HG03457 (cell line): ENCODE data around the gene ZNHIT1.

Experiments used
- ATAC-seq: cut with Tn5 transposase; IDR thresholded peaks from one replicate; pipeline ENCODE4 v1.9.1; 2021; ENCODE audit warnings: moderate number of reproducible peaks; ENCODE audit not compliant: unreplicated experiment

ZNHIT1 gene

DNA sequence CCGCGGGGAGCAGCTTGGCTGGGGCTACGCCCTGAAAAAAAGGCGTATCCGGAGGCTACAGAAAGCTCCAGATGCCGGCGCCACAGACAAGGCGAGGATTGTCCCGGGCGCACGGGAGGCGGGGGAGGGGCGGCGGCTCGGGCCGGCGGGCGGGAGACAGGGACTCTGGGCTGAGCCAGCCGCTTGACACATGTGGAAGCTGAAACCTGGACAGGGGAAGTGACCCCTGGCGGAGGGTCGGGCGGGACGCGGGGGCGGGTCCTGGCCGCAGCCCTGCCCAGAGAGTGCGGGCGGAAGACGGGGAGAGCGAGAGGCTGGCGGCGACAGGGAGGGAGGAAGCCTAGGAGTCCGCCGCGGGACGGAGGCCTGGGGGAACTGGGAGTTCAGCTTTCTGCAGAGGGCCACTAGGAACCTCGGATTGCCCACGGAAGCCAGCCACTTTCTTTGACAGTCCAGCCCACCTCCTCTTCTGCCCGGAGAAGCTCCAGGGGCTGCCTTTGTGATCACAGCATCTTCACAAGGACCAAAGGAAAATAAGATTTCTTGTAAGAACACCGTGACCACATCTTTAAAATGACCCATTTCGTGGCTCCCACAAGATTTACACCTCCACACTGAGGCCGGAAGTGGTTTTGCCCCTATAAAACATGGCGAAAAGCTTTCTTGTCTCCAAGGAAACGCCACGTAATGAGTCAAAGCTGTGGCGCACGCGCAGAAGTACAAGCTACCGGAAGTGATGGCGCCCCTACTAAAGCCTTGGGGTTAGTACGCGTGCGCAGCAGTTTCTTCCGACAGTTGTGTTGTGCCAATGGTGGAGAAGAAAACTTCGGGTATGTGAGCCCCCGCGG is at the start of gene ZNHIT1, which contains the start of gene PLOD3:
Gene ZNHIT1 (plus strand): TSS at position 778 of the 848 bp plus-strand sequence. CDS start 31 bp downstream, at position 809.
Gene PLOD3 (minus strand): TSS at position 194 of the 848 bp plus-strand sequence. CDS start 307 bp downstream, outside the sequence.
- ATAC-seq: peak; percentile 49

DNA sequence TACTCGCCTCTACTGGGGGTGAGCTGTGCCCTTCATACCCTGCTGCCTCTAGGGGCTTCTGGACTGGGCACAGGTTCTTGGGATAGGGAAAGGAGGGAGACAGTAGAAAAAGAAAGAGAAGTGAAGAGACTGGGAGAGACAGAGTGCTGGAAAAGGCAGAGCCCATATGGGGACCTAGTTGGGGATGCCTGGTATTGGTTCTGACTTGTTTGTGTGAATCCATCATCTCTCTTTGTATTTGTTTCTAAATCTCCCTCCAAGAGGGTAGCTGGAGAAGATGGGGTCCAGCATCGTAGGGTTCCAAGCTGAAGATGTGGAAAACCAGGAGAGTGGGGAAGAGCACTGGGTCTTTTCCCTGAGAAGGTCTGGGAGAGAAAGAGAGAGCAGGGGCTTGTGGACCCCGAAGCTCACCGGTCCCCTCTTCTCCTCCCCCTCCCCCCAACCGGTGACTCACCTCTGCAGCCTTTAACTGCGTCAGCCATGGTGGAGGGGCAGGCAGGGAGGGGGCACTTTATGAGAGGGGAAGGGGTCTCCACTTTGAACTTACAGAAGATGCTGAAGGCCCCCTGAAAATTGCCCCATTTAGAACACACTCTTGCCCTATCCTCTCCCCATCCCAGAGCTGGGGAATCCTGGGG is 49.4 kb upstream of the ZNHIT1 start:
- ATAC-seq: no peak

DNA sequence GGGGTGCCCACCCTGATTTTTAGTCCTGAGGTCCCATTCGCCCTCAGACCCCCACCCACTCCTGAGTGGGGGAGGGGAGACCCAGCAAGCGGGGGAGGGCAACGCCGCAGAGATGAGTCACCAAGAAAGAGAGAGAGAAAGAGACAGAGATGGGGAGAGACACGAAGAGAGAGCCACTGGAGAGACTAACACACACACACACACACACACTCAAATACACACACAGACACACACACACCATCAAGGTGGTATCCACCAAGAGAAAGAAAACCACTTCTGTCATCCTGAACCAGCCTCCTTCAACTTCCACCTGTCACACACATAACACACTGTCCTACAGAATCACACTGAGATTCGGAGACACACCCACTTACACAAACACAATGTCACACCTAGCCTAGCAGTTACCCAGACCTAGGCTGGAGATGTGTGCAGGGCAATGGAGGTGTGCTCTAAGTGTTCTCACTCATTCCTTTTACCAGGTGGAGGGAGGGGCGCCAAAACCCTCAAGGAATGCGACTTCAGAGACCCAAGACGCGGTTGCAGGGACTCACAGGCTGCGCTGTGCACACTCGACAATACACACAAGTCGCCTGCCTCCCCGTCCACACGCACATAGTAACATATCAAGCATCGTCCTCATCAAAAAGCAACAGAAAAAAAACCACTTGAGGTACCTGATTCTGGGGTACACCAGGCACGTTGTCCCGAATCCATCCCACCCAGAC is 48.7 kb upstream of the ZNHIT1 start:
- no peak for ATAC-seq

DNA sequence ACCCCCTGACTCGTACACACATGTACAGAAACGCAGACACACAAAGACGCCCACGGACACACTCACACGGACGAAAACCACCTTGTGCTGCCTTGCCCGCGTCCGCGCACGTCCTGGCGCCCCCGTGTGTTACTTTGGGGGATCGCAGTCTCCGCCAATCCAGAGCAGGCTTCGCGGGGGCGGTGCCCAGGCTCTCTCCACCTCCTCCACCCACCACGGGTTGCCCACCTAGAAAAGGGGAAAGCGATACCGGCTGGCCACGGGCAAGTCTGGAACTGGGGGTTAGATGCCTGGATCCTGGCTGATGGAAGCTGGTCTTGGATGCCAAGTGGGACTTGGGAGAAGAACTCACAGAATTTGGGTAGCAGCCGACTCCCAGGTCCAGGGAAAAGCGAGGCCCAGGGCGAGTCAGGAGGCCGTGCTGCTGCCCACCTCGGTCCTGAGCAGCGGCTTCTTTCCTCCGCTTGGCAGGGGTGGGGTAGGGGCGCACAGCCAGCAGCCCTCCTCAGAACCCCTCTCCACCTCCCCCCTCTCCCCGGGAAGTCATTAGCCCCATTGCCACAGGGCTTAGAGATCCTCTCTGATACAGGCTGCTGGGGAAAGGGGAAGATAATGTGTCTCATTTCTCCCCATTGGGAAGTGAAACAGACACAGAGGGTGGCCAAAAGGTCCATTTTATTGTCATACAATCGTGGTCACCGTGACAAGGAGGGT is 48.0 kb upstream of the ZNHIT1 start:
- no peak for ATAC-seq

DNA sequence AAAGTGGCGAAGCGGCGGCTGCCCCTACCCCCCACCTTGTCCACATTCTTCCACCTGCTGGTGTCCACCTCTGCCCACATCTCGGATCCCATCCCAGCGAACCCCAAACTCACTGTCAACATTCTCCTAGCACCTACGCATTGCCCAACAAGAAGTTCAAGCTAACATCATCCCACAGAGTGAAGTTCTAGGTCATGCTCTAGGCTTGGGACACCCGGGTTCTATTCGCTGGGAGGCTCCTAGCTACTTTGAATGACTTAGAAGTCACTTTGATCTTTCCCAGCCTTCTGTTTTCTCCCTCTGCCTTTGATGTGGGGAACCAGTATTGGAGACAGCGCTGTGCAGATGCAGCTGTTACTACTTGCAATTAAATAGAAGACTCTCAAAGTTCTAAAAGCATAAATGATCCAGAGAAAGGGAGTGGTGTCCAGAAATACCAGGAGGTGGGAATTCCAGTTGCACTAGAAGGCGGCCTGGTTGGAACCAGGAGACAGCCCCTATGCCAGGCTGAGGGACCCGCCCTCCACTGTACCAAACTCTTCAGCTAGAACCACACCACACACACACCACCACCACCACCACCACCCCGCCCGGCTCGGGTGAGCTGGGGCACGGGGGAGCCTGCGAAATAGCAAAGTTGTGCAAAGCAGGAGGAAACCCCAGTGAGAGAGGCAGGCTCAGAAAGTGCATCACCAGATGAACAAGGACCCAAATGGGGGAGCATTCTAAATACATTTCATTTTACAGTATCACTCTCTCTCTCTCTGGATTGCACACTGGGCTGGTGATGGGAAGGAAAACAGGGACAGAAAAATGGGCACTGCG is 47.1 kb upstream of the ZNHIT1 start:
- ATAC-seq: no peak

DNA sequence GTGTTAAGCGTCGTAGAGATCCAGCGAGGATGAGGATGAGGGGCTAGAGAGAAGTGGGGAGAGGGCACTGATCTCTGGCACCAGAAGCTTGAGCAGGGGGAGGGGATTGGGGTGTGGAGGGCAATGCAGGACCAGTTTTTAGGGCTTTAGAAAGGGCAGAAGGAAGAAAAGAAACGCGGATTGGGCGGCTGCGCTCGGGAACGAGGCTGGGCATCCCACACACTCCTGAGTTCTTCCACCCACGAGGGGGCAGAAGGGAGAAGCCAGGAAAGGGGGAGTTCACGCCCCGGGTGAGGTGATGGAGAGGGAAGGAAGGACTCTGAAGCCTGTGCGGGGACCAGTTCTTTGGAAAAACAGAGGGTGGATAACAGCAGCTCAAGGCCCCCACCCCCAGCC is 46.5 kb upstream of the ZNHIT1 start:
- no peak for ATAC-seq

DNA sequence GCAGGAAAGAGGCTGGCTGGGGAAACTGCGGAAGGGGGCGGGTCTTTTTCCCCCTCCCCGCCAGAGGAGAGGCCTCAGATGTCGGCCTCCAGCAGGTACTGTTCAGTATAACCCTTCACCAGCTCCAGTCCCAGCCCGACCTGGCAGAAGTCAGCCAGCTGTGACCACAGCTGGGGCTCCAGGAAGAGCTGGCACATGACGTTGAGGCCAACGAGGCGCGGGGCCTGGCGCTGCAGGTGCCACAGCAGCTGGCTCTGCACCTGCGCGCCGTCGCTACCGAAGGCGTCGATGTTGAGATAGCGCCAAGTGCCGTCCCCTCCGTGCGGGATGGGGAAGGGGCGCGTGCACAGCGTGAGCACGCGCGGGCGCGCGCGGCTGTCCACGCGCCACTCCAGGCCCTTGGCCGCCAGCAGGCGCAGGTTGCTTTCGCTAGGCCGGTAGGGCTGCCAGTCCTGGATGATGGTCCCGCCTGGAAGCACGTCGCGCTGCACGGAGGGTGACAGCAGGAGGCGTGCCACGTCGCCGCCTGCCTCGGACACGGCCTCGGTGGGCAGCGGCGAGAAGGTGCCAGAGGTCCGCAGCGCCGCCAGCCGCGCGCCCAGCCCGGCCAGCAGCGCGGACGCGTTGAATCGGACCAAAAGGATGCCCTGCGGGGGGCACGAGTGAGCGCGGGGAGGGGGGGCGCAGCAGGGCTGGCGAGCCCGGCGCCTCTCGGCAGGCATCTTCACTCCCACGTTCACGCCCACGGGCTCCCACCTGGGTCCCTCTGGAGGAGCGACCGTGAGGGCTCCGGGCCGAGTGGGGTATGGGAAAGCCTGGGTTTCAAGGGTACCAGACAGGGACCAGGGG is 45.7 kb upstream of the ZNHIT1 start:
- ATAC-seq: no peak

DNA sequence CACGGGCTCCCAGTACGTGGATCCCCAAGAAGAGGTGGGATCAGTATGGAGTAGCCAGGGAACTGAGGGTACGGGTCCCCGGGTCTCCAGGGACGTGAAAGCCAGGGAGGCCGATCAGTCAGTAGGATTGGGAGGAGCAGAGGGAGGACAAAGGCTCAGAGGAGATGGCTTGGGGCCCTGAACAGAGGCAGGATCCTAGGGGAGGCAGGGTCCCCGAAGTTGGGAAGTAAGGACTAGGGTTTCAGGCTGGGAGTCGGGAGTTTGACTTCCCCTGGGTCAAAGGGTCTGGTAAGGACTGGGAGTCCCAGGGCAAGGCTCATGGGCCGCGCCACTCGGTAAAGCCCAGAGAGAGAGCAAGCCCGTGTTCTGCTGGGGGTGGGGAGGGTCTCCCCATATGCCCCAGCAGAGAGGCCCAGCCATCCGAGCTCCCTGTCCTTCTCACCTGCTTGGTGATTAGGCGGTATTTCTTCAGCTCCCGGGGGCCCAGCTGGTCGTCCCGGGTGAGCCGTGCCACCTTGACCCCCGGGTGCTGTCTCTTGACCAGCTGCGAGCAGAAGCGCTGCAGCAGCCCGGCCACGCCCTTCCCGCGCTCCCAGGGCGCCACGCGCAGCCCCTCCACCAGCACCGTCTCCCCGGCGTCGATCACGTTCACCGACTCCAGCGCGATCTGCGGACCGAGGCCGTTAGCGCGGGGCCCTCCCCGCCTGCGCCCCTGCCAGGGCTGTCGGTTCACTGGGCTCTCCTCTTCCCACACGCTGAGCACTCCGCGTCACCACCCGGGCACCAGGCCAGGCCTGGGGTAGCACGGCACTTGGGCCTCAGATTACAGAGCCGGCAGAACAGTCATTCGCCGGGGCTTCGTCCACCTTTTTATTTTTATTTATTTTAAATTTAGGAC is 44.9 kb upstream of the ZNHIT1 start:
- no peak for ATAC-seq

DNA sequence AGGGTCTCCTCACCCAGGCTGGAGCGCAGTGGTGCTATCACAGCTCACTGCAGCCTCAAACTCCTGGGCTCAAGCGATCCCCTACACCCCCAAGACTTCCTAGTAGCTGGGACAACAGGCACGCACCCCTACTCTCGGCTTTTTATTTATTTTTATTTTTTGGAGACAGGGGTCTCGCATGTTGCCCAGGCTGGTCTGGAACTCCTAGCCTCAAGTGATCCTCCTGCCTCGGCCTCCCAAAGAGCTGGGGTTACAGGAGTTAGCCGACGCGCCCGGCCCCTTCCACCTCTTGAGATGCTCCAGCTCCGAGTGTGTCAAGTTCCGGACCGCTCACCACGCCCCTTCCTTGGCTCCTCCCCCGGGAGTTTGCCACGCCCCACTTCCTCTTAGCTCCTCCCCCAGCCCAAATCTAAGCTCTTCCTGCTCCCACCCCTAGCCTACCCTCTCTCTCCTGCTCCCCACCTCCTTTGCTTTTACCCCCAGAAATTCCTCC is 44.2 kb upstream of the ZNHIT1 start:
- no peak for ATAC-seq

DNA sequence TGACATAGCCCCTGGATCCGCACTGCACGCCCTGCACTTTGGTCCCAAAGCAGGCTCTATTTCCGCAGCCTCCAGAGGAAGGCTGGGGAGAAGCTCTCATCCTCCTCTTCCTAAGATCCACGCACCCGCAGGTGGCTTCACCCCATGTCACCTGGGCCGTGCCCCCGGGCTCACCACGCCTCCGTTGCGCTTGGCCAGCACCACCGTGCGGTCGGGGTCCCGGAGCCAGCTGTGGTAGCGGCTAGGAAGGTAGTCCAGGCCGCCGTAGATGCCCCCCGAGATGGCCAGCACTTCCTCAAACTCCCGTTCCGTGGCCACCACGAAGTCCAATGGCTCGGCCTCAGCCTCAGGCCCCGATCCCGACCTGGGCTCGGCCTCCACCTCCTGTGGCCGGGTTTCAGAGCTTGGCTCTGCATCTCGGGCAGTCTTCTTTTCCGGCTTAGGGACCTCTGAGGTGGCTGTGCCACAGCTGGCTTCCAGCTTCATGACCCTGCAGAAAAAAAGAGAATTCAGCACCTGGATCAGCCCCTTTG is 43.6 kb upstream of the ZNHIT1 start:
- ATAC-seq: no peak

DNA sequence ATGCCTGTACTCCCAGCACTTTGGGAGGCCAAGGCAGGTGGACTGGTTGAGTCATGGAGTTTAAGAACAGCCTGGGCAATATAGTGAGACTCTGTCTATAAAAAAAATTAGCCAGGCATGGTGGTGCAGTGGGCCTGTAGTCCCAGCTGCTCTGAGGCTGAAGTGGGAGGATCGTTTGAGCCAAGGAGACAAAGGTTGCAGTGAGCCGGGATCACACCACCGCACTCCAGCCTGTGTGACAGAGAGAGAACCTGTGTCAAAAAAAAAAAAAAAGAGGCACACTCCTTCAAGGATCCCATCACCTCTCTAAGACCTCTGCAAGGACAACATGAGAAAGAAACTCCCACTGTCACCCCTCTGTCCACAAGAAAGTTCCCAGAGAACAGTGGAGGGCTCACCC is 42.3 kb upstream of the ZNHIT1 start:
- no peak for ATAC-seq

DNA sequence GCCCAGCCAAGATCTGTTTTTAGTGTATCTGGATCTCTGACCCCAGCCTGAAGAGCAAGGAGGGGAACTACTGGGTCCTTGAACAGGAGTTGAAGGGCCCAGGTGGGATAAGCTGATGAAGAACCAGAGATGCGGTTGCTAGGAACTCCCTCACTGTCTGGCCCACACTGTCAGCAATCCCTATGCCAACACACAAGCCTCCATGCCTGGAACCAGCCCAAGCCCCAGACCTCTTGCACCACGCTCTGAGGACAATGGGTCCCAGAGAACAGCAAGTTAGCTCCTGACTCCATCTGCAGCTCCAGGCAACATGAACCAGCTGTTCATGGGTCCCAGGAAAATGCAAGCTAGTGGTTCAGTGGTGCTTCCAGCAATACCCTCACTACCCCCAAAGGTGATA is 40.3 kb upstream of the ZNHIT1 start:
- no peak for ATAC-seq

DNA sequence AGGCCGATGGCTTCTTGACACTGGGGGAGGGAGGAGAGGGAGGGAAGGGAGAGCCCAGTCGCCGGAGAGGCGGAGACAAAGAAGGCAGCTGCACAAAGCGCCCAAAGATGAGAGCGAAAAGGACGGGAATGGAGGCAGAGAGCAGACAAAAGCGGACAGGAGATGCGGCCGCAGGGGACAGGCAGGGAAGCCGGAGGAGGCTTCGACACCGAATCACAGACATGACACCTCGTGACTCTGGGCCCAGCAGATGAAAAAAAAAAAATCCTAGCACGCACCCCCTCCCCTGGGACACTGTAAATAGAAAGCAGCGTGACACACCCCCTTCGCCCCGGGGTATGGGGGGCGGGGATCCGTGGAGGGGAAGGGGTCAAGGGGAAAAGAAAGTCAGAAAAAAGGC is 38.8 kb upstream of the ZNHIT1 start:
- no peak for ATAC-seq

DNA sequence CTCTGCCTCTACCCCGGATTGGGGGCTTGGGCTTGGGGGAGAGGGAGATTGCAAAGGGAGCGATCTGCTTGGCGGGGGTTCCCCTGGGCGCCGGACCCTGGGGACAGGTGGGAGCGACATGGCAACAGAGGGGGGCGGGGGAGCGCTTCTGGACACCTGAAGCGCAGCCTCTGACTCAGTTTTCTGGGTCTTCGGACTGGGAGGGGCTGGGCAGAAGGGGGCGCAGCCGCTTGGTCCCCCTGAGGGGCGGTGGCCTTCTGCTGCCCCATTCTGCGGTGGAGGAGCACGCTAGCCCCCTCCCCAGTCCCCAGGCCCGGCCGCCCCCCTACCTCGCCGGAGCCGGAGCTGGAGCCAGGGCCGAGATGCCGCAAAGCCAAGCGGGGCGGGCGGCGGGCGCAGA is 38.3 kb upstream of the ZNHIT1 start:
- no peak for ATAC-seq

DNA sequence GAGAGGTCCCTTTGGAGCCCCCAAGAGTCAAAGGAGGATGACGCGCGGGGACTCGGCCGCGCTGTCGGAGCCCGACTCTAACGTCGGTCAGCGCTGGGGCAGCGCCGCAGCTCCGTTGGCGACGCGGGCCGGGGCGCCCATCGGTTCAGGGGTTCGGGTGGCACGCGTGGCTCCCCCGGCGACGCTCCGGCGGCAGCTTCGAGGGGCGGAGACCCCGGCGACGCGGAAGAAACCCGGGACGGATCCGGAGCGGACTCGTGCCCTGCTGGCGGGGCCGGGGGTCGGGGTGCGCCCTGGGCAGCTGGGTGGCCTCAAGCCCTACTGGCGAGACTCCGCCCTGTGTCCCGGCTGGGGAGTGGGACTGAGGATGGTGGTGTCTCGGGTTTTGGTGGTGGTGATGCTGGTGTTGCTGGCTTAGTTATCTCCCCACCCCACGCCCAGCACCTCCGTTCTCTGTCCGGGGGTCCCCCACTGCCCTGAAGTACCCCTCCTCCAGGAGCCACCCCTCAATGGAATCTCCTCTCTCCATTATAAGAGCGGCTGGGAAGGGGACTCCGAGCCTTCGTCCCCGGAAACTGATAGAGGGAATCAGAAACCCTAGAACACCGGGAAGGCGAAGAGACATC is 37.7 kb upstream of the ZNHIT1 start, which contains the start of gene NAT16:
Gene NAT16 (minus strand): TSS at position 164 of the 626 bp plus-strand sequence. CDS start 5,486 bp downstream, outside the sequence.
- ATAC-seq: no peak

DNA sequence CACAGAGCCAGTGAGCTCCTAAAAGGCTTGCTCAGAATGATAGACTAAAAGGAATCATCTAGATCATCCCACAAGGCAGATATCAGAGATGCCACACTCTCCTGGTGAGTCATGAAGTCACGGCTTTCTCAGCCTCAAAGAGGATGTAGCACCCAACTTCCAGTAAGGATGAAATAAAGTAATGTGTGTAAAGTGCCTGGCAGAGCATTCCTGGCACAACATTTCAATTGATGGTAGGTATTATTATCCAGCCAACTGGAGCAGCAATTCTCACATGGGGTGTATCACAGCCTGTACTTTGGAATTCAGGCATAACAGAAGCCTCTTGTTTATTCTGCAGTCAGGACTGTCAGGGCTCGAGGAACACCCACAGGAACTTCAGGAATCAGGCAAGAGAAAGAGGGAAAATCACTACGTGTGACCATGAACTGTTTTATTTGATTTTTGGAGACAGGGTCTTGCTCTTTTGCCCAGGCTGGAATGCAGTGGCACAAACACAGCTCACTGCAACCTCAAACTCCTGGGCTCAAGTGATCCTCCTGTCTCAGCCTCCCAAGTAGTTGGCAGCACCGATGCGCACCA is 32.6 kb upstream of the ZNHIT1 start:
- ATAC-seq: no peak

DNA sequence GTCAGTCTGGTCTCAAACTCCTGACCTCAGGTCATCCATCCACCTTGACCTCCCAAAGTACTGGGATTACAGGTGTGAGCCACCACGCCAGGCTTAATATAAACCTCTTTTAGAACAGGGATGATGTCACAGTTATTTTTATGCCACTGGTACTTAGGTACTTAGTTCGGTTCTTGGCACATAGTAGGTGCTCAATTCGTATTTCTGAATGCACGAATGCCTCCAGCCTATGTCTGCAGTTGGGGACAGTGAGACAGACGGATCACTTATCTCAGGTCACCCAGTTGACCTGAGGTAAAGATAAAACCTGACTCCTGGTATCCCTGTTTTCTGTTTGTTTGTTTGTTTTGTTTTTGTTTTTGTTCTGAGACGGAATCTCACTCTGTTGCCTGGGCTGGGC is 31.8 kb upstream of the ZNHIT1 start:
- ATAC-seq: no peak
